Upper lobe of right lung (tissue), 1 donor: ENCODE results near the gene KIAA0319L. TPM values are rescaled to one million over a fixed set of nuclear protein-coding genes. Genes with fewer than 3 reads are reported as not detected.

Experiments
- ATAC-seq: fragments of 200-7000 bp; cut with Tn5 transposase; one replicate; pipeline ENCODE4 v1.9.1; 2020; ENCODE audit warnings: mild to moderate bottlenecking, moderate library complexity
- DNase-seq: peaks from one replicate; pipeline ENCODE4 v3.0.0-alpha.2; 2020
- H3K27ac ChIP-seq: fragments of 200-600 bp; one replicate; pipeline ENCODE4 v1.8.0; 2022
- H3K27me3 ChIP-seq: fragments of 200-600 bp; one replicate; pipeline ENCODE4 v1.8.0; 2022; ENCODE audit warnings: mild to moderate bottlenecking
- H3K36me3 ChIP-seq: fragments of 200-600 bp; one replicate; pipeline ENCODE4 v1.8.0; 2022
- H3K4me1 ChIP-seq: fragments of 200-600 bp; one replicate; pipeline ENCODE4 v1.8.0; 2022
- H3K4me3 ChIP-seq: fragments of 200-600 bp; one replicate; pipeline ENCODE4 v1.8.0; 2022; ENCODE audit warnings: mild to moderate bottlenecking
- H3K9me3 ChIP-seq: fragments of 200-600 bp; one replicate; pipeline ENCODE4 v1.8.0; 2022
- CTCF ChIP-seq: fragments of 200-600 bp; IDR thresholded peaks from one replicate; pipeline ENCODE4 v1.8.0; 2022; ENCODE audit warnings: antibody characterized with exemption
- intact Hi-C: fragments of 100-400 bp; cut with DNase I; formaldehyde crosslinking; loops from one replicate; pipeline ENCODE4 v1.11.0; 2022
- total RNA-seq: library from RNA; stranded (reverse); fragmentation: NEBNext Ultra II Directional; extraction: Animal tissue kit (Norgen Biotek cat#: 25700); gene quantifications from one replicate; pipeline ENCODE4 v1.2.1, GENCODE V29; 2021
- donor health status: DM: no; HTN: yes; CAD: no; lungs with severe emphysema.

KIAA0319L gene
- total RNA-seq, 1 donor from 2014 or later: 87.7 TPM

DNA sequence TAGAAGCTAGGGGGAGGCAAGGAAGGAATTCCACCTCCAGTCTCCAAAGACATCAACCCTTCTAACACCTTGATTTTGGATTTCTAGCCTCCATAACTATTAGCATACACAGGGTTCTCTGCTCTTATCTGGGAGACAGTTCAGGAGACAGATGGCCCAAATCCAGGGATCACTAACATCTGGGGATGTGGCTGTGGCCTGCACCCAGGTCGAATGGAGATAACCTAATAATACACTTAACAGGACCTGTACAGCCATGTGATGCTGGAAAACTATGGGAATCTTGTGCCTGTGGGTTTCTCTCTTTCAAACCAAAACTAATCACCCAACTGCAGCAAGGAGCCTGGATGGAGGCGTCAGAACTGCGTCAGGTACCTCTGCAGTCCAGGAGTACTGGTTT lies 47.6 kb downstream of the KIAA0319L start:
- ATAC-seq (no peak), DNase-seq (no peak)
- peaks cover 14% of the 10 kb centered on the region for H3K36me3 ChIP-seq
- H3K9me3 ChIP-seq: no peaks in the 10 kb centered on the region
- intact Hi-C loops: no loop called here
- no peak for TF ChIP-seq CTCF
- H3K4me1 ChIP-seq: peaks cover 26% of the 10 kb centered on the region
- H3K27me3 ChIP-seq: no peaks in the 10 kb centered on the region
- H3K27ac ChIP-seq: no peak overlapping the region
- H3K4me3 ChIP-seq: no peak overlapping the region

GRCh38 chr1:35507947-35508346 lies 49.3 kb downstream of the KIAA0319L start:
- TF ChIP-seq CTCF: no peak
- H3K9me3 ChIP-seq: no peaks in the 10 kb centered on the region
- H3K4me1 ChIP-seq: peaks cover 26% of the 10 kb centered on the region
- H3K27ac ChIP-seq: no peak overlapping the region
- no peaks in the 10 kb centered on the region for H3K27me3 ChIP-seq
- H3K36me3 ChIP-seq: peaks cover 14% of the 10 kb centered on the region
- DNase-seq (no peak), ATAC-seq (no peak)
- intact Hi-C loops: no loop called here
- no peak overlapping the region for H3K4me3 ChIP-seq

GRCh38 chr1:35506960-35507912 lies 50.0 kb downstream of the KIAA0319L start:
- H3K9me3 ChIP-seq: no peaks in the 10 kb centered on the region
- peaks cover 14% of the 10 kb centered on the region for H3K36me3 ChIP-seq
- peaks cover 26% of the 10 kb centered on the region for H3K4me1 ChIP-seq
- DNase-seq (no peak), ATAC-seq (no peak)
- peak overlapping the region; percentile 44 for H3K27ac ChIP-seq
- H3K27me3 ChIP-seq: no peaks in the 10 kb centered on the region
- no peak overlapping the region for H3K4me3 ChIP-seq
- intact Hi-C loops: no loop called here
- TF ChIP-seq CTCF: no peak

DNA sequence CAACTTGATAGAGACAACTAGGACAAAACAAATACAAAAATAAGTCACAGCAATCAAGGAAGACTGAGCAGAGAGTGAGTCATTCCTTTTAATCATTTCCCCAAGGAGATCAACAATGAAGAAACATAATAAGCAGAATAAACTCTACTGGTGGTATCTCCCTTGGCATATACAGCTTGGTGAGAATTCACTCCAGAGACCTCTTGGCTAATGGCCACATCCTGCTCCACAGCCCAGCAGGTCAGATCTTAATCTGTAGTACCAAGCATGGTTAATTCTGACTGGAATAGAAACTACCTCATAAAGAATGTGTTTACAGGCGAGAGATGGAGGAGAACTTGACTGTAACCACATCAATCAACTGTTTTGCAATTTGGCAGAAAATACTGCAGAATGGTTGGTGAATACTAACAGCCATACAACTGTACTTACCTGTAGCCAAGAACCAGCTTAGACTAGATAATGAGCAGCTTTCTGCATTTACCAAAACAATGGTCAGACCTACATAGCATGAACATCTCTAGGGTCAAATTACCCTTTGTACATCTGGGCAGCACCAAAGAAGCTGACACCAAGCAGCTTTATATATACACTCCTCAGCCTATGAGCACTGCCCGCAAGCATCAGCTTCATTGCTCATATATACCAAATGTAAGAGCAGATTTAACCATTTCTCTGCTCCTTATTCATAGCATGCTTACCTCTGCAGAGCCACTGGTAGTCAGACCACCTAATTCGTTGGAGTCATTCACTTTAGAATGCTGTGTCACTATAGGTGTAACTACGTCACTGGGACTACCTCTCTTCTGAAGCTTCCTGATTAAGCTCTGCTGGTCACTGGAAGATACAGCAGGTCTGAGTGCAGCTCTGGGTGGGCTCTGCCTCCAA lies 51.0 kb downstream of the KIAA0319L start:
- intact Hi-C loops: no loop called here
- peaks cover 26% of the 10 kb centered on the region for H3K4me1 ChIP-seq
- peak; percentile 71 for ATAC-seq

More for the DNA sequence above, 51.0 kb downstream of the KIAA0319L start:
- Histone ChIP-seq H3K27ac (peak overlapping the region; percentile 44), H3K36me3 (peaks cover 14% of the 10 kb centered on the region), H3K4me3 (no peak overlapping the region), H3K9me3 (no peaks in the 10 kb centered on the region), H3K27me3 (no peaks in the 10 kb centered on the region)
- TF ChIP-seq CTCF: no peak
- no peak for DNase-seq
